HT1080 (cell line): ENCODE data around the gene SFSWAP. TPM values are rescaled to one million over a fixed set of nuclear protein-coding genes. Genes with fewer than 3 reads are reported as not detected.

ENCODE experiments used
- DNase-seq: peaks from one replicate; pipeline ENCODE4 v3.0.0-alpha.2; 2015; ENCODE audit warnings: low read depth
- total RNA-seq: library from RNA; depleted of rRNA; stranded (reverse); fragments of >200 nt; shearing (Covaris generic); gene quantifications from 2 replicates; pipeline ENCODE4 v1.2.3, GENCODE V29; 2014

Gene SFSWAP
- total RNA-seq, 1 experiment from 2014 or later = 31.0 TPM

GRCh38 chr12:131832321-131833231 is 121.7 kb downstream of the SFSWAP start:
- DNase-seq = no peak

GRCh38 chr12:131833288-131833895 is 122.5 kb downstream of the SFSWAP start:
- DNase-seq = no peak

GRCh38 chr12:131833896-131834641 is 123.2 kb downstream of the SFSWAP start:
- no peak for DNase-seq

GRCh38 chr12:131834798-131835615 is 124.1 kb downstream of the SFSWAP start:
- DNase-seq = no peak

GRCh38 chr12:131835616-131836171 is 124.8 kb downstream of the SFSWAP start:
- no peak for DNase-seq

GRCh38 chr12:131836193-131836592 is 125.3 kb downstream of the SFSWAP start:
- no peak for DNase-seq

GRCh38 chr12:131836714-131837397 is 126.0 kb downstream of the SFSWAP start:
- no peak for DNase-seq

- no peak for DNase-seq
Observed at GRCh38 chr12:131840643-131841416, 129.9 kb downstream of the SFSWAP start.

GRCh38 chr12:131841547-131841946 is 130.7 kb downstream of the SFSWAP start:
- DNase-seq = no peak

- DNase-seq = no peak
Observed at GRCh38 chr12:131842169-131842568, 131.3 kb downstream of the SFSWAP start.

GRCh38 chr12:131843527-131843926 is 132.6 kb downstream of the SFSWAP start:
- no peak for DNase-seq

GRCh38 chr12:131844140-131844539 is 133.2 kb downstream of the SFSWAP start:
- DNase-seq = no peak

- DNase-seq = no peak
Observed at GRCh38 chr12:131844656-131845055, 133.8 kb downstream of the SFSWAP start.

- no peak for DNase-seq
Observed at GRCh38 chr12:131845121-131845520, 134.2 kb downstream of the SFSWAP start.

GRCh38 chr12:131847456-131847855 is 136.6 kb downstream of the SFSWAP start:
- no peak for DNase-seq

- no peak for DNase-seq
Observed at GRCh38 chr12:131848753-131849152, 137.9 kb downstream of the SFSWAP start.
